T-helper 1 cell treated with Interleukin-12 subunit alpha and Interleukin-12 subunit beta and Interleukin-4 antibody, amounts not matched to agents 30 μg/mL and 1 μg/mL, for 36 hours (primary cell): ENCODE measurements around the gene DRC1.

Experiments used
- H3K27ac Mint-ChIP-seq: one replicate; pipeline ENCODE4 v1.8.0; 2021; ENCODE audit warnings: mild to moderate bottlenecking, mixed read lengths
- H3K27me3 Mint-ChIP-seq: one replicate; pipeline ENCODE4 v1.8.0; 2021; ENCODE audit warnings: low read depth, mixed read lengths
- H3K36me3 Mint-ChIP-seq: one replicate; pipeline ENCODE4 v1.8.0; 2021; ENCODE audit warnings: low read depth, mixed read lengths
- H3K4me1 Mint-ChIP-seq: one replicate; pipeline ENCODE4 v1.8.0; 2021; ENCODE audit warnings: low read depth, mixed read lengths
- H3K4me3 Mint-ChIP-seq: one replicate; pipeline ENCODE4 v1.8.0; 2021; ENCODE audit warnings: mild to moderate bottlenecking, moderate library complexity, mixed read lengths
- H3K9me3 Mint-ChIP-seq: one replicate; pipeline ENCODE4 v1.8.0; 2021; ENCODE audit warnings: mixed read lengths

DRC1 gene

DNA sequence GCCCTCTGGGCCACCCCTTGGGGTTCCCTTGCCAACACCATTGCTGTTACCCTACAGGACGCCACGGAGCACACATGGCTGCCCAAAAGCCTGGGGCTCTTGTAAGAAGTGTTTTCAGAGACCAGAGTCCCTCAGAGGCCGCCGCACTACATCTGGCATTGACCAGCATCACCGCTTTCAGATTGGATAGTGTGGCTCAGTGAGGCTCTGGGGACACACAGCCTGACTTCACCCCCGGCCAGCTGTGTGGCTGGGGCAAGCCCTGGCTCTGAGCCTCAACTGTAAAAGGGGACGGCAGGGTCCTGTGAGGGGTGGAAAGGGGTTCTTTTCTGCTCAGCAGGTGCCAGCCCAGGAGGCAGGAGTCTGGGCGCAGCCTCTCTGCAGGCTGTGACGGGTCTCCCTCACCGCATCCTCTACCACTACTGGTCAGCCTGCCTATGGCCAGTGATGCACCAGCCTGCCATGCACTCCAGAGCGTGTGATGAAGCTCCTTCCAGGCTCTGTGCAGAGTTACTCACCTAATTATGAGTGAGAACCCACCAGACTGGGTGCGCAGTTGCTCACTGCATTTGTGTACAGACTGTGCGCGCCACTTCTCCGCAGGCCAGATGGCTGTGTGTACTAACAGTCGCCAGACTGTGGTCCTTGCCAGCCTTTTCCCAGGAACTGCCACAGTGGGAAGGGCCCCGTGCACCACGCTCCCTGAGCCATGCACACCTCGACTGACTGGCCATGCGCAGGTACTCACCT is 86.9 kb downstream of the DRC1 start:
- Mint-ChIP-seq H3K9me3 (no peaks in the 10 kb centered on the region), H3K27ac (no peak overlapping the region), H3K4me1 (no peaks in the 10 kb centered on the region), H3K4me3 (no peak overlapping the region), H3K36me3 (no peaks in the 10 kb centered on the region), H3K27me3 (no peaks in the 10 kb centered on the region)

DNA sequence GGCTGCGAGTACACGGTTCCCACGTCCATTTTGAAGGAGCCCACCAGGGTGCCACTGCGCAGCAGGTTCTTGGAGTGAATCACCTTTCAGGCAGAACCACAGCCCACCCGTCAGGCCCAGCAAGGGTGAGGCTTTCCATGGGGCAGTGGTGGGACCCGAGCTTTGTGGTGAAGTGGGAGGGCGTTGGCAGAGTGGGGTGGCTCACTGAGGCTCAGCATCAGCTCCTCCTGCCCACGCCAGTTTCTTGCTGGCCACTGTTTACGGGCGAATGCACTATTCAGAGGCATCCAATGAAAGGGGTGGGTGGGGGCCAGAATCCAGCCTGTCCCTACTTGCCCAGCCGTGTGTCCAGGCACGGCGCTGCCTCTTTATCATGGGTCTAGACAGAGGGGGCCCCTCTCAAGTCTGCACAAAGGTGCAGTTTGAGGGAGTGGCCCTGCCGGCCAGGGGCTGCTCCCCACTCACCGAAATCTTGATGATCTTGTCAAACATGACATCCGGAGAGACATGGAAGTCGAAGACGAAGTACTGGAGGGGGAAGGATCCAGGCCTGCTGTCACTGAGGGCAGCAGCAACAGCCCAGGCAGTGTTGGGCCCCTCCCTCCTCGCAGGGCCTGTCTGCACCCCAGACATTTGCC is 87.6 kb downstream of the DRC1 start:
- Mint-ChIP-seq H3K27ac (no peak overlapping the region), H3K27me3 (no peaks in the 10 kb centered on the region), H3K4me3 (no peak overlapping the region), H3K4me1 (no peaks in the 10 kb centered on the region), H3K9me3 (no peaks in the 10 kb centered on the region), H3K36me3 (no peaks in the 10 kb centered on the region)

DNA sequence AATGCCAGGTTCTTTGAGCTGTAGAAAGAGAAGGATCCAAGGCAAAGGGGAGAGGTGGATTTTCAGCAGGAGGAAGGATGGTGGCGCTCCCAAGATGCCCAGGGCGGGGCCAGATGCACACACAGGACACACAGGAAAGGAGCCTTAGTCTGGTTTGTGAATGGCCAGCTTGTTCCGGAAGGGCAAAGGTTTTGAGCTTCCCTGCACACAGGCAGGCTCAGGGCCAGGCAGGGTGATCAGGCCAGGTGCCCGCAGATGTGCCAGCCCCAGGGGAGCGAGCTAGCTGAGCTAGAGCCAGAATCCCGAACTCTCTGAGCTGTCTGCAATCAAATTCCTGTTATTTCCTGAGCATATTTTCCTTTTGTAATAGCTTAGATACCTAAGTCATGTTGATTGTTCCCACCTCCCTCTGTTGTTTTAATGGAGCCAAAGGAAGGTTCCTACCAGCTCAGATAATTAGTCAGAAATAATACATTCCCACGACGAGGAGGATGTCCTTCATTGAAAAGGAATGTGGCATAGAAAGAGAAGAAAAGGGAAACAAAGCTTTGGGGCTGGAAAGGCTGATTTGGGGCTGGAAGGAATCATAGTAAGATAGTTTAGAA is 89.9 kb downstream of the DRC1 start:
- H3K27me3 Mint-ChIP-seq, result no peaks in the 10 kb centered on the region
- no peaks in the 10 kb centered on the region for H3K36me3 Mint-ChIP-seq
- H3K4me1 Mint-ChIP-seq, result no peaks in the 10 kb centered on the region
- H3K9me3 Mint-ChIP-seq, result no peaks in the 10 kb centered on the region
- no peak overlapping the region for H3K4me3 Mint-ChIP-seq
- H3K27ac Mint-ChIP-seq, result no peak overlapping the region

DNA sequence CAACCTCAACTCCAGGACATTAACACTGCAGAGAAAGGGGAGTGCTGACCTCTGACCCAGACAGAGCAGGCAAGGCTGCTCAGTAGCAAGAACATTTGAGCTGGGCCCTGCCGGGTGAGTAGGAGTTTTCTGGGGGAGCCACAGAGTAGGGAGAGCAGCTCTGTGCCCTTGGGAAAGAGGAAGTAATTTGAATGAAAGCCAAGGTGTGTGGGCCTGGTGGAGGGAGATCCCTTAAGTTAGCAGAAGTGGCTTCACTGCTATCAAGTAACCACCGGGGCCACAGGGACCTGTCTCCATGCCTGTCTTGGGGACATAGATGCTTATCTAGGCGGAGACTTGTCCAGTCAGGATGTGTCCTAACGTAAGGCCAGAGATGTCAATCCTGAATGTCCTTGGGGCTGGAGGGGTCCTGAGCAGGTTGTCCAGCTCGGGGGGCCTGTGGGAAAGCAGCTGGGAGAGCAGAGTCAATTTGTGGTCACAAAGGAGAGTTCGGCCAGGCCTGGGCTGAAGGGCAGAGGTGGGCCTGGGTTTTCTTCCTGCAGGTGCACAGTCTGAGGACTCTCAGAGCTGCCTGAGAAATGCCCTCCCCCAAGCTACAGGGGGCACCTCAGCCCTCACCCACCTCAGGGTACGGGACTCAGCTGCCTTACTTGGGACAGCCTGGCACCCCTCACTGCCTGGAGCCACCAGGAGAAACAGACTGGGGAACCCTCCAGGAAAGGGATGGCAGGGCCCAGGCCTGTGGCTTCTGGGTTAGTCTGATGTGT is 91.2 kb downstream of the DRC1 start:
- H3K4me1 Mint-ChIP-seq, result no peaks in the 10 kb centered on the region

DNA sequence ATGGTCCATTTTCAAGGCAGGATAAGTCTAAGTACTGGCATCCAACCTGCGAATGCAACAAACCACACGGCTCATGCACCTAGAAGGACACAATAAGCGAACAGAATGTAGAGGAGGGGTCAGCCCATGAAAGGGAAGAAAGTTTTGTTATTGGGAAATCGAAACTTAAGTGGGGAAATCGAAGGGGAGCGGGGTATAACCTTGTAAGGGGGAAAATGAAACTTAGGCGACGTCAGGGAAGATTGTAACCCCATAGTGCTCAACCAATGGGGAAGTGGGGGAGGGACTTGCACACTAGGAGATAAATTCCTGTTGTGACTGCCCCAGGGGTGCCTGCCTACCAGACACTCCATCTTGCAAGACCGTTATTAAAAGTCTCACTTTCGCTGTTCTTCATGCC is 91.8 kb downstream of the DRC1 start:
- Mint-ChIP-seq H3K36me3 (no peaks in the 10 kb centered on the region), H3K4me3 (no peak overlapping the region), H3K27ac (no peak overlapping the region), H3K27me3 (peaks cover 3% of the 10 kb centered on the region), H3K9me3 (no peaks in the 10 kb centered on the region), H3K4me1 (no peaks in the 10 kb centered on the region)

More for the DNA sequence above, 91.2 kb downstream of the DRC1 start:
- H3K27me3 Mint-ChIP-seq, result peaks cover 2% of the 10 kb centered on the region
- no peaks in the 10 kb centered on the region for H3K9me3 Mint-ChIP-seq
- H3K27ac Mint-ChIP-seq, result no peak overlapping the region
- H3K36me3 Mint-ChIP-seq, result no peaks in the 10 kb centered on the region
- H3K4me3 Mint-ChIP-seq, result no peak overlapping the region

DNA sequence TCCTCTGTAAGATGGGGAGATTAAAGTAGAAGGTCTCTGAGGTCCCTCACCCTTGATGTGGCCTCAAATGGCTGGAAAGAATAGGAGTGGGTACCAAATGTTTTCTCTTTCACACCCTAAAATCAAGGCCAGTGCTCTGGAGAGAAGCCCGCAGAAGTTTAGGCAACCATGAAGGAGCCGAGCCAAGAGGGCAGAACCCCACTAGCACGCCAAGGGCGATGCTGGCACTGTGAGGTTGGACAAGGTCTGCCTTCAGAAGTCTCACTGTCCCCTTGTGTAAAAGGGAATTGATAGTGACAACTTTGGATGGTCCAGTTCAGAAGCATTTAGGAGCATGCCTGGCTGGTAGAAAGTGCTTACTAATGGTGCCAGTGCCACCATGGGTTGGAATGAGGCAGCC is 92.5 kb downstream of the DRC1 start:
- no peaks in the 10 kb centered on the region for H3K9me3 Mint-ChIP-seq
- no peak overlapping the region for H3K27ac Mint-ChIP-seq
- no peak overlapping the region for H3K4me3 Mint-ChIP-seq
- H3K36me3 Mint-ChIP-seq, result no peaks in the 10 kb centered on the region
- no peaks in the 10 kb centered on the region for H3K4me1 Mint-ChIP-seq
- H3K27me3 Mint-ChIP-seq, result peaks cover 3% of the 10 kb centered on the region

DNA sequence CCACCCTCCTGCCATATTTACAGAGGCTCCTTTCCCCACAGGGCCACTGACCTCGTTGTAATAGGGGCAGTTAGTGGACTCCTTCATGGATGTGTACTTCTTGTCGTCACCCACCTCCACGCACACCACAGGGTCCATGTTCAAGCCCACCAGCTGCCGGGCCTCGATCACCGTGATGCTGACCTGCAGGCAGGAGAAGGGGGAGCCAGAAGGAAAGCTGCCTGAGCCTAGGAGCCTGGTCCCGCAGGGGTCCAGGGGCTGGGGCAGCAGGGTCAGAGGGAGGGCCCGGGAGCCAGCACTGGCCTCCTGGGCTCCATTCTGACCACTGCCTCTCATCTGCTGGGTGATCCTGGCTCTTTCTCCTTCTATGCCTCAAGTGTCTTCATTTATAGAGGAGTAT is 93.2 kb downstream of the DRC1 start:
- Mint-ChIP-seq H3K27me3 (peaks cover 3% of the 10 kb centered on the region), H3K36me3 (no peaks in the 10 kb centered on the region), H3K4me3 (no peak overlapping the region), H3K9me3 (no peaks in the 10 kb centered on the region), H3K27ac (no peak overlapping the region), H3K4me1 (no peaks in the 10 kb centered on the region)

DNA sequence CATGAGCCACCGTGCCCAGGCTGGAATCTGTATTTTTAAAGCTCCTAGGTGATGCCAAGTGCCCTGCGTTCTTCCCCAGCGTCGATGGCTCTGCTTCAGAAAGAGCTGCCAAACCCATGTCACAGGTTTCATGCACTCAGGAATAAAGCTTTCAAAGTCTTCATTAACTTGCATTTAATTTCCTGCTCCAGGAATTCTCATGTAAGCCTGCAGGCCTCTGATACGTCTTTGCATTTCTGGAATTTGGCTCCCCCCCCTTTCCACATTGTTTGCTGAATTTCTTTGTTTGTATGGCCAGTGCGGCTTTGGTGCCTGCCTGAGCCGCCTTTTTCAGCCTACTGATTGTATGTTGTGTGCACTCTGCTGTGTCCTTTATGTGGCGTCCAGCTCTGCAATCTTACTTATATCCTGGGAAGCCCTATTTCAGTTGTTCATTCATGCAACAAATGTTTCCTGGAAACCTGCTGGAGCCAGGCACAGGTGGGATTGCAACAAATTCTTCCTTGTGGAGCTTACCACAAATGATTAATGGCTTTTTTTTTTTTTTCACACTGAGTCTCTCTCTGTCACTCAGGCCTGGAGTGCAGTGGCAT is 94.1 kb downstream of the DRC1 start:
- no peaks in the 10 kb centered on the region for H3K4me1 Mint-ChIP-seq
- H3K36me3 Mint-ChIP-seq, result no peaks in the 10 kb centered on the region
- peaks cover 3% of the 10 kb centered on the region for H3K27me3 Mint-ChIP-seq
- H3K9me3 Mint-ChIP-seq, result no peaks in the 10 kb centered on the region
- no peak overlapping the region for H3K27ac Mint-ChIP-seq
- H3K4me3 Mint-ChIP-seq, result no peak overlapping the region

DNA sequence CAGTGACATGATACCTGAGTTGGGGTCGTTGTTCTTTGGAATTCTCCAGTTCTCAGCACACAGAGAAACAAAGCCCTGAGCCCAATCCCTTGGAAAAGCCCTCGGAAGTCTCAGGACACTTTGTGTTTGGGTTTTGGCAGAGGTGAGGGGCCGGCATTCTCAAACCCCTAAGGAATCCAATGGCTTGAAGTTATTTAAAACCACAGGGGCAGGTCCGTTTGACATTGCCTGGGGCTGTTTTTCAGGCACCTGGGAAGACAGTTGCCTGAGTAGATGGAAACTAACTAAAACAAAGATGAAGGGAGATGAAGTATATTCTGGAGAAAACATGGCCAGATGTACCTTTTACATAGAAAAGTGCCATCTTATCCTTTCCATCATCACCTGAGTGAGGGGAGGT is 98.7 kb downstream of the DRC1 start:
- H3K27me3 Mint-ChIP-seq, result peaks cover 7% of the 10 kb centered on the region
- H3K4me1 Mint-ChIP-seq, result peaks cover 10% of the 10 kb centered on the region
- no peak overlapping the region for H3K4me3 Mint-ChIP-seq
- no peaks in the 10 kb centered on the region for H3K9me3 Mint-ChIP-seq
- no peaks in the 10 kb centered on the region for H3K36me3 Mint-ChIP-seq
- no peak overlapping the region for H3K27ac Mint-ChIP-seq

DNA sequence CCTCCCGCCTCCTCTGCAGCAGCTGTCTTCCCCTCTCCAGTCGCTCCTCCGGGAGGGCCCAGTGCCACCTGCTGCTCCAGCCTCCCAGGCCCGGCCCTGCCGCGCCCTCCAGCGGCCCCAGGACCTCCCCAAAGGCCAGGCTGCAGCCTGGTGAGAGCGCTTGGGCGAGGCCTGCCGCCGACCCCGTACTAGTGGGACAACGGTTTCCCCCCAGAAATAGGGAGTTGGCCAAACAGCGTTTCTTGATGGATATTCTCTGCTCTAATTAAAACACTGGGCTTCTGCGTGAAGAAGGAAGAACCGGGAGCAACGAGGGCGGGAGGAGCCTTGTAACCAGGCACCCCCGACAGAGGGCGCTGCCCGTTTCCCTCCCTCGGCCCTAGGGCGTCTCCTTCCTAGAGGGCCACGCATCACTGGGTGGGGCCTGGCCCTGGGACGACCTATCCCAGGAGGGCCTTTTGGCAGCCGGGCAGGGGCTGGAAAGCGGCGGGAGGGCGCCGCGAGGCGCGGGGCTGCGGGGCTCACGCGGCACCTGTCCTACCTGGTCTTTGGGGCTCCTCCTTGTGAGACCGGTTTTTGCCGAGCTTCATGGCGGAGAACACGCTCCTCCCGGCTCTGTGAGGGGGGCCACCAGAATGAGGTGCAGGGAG is 101.6 kb downstream of the DRC1 start:
- H3K27ac Mint-ChIP-seq, result peak overlapping the region; percentile 75
- no peaks in the 10 kb centered on the region for H3K36me3 Mint-ChIP-seq
- peak overlapping the region; percentile 83 for H3K4me3 Mint-ChIP-seq
- H3K9me3 Mint-ChIP-seq, result no peaks in the 10 kb centered on the region
- H3K4me1 Mint-ChIP-seq, result peaks cover 10% of the 10 kb centered on the region
- peaks cover 4% of the 10 kb centered on the region for H3K27me3 Mint-ChIP-seq

DNA sequence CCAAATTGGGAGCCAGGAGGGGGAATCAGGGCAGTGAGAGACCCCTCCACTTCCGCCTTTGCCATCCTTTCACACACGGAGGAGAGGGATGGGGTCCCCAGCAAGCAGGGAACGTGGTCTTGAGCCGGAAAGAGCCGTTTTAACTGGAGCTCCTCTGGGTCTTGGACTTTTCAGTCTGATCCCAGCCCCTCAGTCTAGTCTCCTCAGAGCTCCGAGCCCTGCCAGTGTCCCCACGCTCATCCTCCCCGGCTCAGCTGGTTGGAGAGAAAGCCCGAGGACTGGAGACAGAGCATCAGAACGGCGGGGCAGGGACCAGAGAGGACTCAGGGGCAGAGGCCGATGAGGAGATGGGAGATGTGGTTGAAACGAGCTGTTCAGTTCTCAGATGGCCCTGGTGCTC is 102.3 kb downstream of the DRC1 start:
- Mint-ChIP-seq H3K27me3 (peaks cover 4% of the 10 kb centered on the region), H3K36me3 (no peaks in the 10 kb centered on the region), H3K4me1 (peaks cover 10% of the 10 kb centered on the region), H3K9me3 (no peaks in the 10 kb centered on the region), H3K27ac (peak overlapping the region; percentile 49), H3K4me3 (peak overlapping the region; percentile 83)

DNA sequence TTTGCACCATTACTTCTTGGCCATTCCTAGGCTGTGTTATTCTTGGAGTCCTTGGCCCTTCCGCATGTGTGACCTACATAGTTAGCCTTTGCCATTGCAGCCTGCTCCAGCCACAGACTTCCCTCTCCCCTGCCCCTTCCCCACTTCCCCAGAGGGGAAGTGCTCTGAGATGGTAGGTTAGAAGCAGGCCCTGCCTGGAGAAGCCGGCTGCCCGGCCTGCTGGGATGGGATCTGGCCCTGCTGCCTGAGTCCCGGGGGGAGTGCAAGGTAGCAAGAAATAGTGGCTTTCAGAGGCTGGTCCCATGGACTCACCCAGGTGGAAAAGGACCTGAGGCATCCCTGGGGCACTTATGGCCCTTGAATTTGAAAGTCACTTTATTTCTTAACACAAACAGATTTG is 104.6 kb downstream of the DRC1 start:
- no peaks in the 10 kb centered on the region for H3K36me3 Mint-ChIP-seq
- H3K4me3 Mint-ChIP-seq, result no peak overlapping the region
- H3K4me1 Mint-ChIP-seq, result peaks cover 10% of the 10 kb centered on the region
- H3K27me3 Mint-ChIP-seq, result peaks cover 4% of the 10 kb centered on the region
- H3K9me3 Mint-ChIP-seq, result no peaks in the 10 kb centered on the region
- H3K27ac Mint-ChIP-seq, result no peak overlapping the region
